ENCODE data around the gene ARHGAP28.

GRCh38 chr18:6719910-6720683 lies 9.4 kb upstream of the ARHGAP28 start:
- no peak for TF ChIP-seq CTCF (IDR thresholded peaks at IDR 0.05)
- TF ChIP-seq EP300 (IDR thresholded peaks at IDR 0.05), result no peak
- TF ChIP-seq POLR2A (IDR thresholded peaks at IDR 0.05), result no peak
- no peak for TF ChIP-seq POLR2AphosphoS5 (IDR thresholded peaks at IDR 0.05)

Data from upper lobe of left lung (tissue), 4 donors.